Neuron (in vitro differentiated cells): ENCODE data around the gene LYST.

Source experiments
- H2AFZ ChIP-seq: one replicate; pipeline ENCODE4 v1.6.1; 2013; ENCODE audit warnings: low read depth, mild to moderate bottlenecking, inconsistent platforms, low read length, moderate library complexity
- H3K27me3 ChIP-seq: one replicate; pipeline ENCODE4 v1.6.1; 2013; ENCODE audit warnings: low read length; ENCODE audit not compliant: insufficient read depth
- H3K36me3 ChIP-seq: one replicate; pipeline ENCODE4 v1.6.1; 2013; ENCODE audit warnings: low read length; ENCODE audit not compliant: insufficient read depth
- H3K4me1 ChIP-seq: one replicate; pipeline ENCODE4 v1.6.1; 2013; ENCODE audit warnings: low read length; ENCODE audit not compliant: insufficient read depth
- H3K4me3 ChIP-seq: 2 replicates; pipeline ENCODE4 v1.5.1; 2013; ENCODE audit warnings: mild to moderate bottlenecking, low read length, moderate library complexity
- H3K9me3 ChIP-seq: one replicate; pipeline ENCODE4 v1.6.1; 2013; ENCODE audit warnings: low read length

LYST gene

DNA sequence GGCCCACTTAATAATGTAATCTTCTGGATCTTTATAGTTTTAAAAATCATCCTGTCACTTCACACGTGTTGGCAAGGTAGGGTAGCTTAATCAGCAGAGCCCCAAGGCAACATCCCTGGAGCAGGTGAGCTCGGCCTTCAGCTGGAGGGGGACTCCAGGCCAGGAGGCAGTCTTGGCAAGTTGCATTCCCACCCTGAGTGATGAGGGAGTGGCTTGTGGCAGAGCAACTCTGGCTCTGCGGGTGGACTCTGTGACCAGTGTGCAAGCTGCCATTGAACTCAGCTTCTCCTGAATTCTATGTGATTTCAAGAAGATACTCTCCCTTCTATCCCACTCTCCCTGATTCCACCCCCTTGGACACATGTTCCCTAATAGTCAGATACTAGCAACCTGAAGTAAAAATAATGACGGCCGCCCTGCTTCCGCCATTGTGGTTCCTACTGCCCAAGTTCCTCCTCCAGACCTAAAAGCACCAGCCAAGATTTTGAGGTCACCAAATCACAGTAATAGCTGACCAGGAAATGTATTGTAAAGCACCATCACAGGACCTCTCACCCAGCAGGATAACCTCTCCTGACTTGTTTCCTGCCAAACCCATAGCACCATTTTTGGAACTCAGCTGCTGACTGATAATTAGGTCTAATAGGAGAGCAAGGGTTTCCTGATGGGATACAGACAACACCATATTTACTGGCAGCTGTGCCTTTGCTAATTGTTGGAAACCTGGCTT, 11.5 kb upstream of the LYST start:
- Histone ChIP-seq H3K4me1 (no peaks in the 10 kb centered on the region), H3K9me3 (no peaks in the 10 kb centered on the region), H3K27me3 (peaks cover 15% of the 10 kb centered on the region), H3K36me3 (no peaks in the 10 kb centered on the region), H3K4me3 (no peak overlapping the region), H2AFZ (no peak overlapping the region)

DNA sequence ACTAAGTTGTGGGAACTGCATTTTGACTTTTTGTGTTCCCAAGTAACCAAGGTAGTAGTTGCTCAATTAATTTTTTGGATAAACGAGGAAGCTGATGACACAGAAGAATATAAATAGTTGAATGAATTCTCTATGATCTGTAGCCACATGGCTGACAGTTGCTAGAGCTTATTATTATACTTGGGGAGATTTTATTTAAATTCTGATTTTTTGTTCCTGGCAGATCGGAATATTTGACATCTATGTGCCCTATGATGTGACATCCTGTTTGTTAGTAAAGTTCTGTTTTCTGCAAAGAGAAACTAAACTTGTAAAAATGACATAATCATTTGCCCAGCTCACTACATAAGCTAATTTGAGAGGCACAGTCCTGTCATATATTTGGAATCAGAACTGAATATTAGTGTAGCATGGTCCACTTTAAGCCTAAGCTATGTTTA, 9.7 kb upstream of the LYST start:
- H3K27me3 ChIP-seq, result peaks cover 17% of the 10 kb centered on the region
- H2AFZ ChIP-seq, result no peak overlapping the region
- no peak overlapping the region for H3K4me3 ChIP-seq
- no peaks in the 10 kb centered on the region for H3K36me3 ChIP-seq
- H3K9me3 ChIP-seq, result no peaks in the 10 kb centered on the region
- no peaks in the 10 kb centered on the region for H3K4me1 ChIP-seq

DNA sequence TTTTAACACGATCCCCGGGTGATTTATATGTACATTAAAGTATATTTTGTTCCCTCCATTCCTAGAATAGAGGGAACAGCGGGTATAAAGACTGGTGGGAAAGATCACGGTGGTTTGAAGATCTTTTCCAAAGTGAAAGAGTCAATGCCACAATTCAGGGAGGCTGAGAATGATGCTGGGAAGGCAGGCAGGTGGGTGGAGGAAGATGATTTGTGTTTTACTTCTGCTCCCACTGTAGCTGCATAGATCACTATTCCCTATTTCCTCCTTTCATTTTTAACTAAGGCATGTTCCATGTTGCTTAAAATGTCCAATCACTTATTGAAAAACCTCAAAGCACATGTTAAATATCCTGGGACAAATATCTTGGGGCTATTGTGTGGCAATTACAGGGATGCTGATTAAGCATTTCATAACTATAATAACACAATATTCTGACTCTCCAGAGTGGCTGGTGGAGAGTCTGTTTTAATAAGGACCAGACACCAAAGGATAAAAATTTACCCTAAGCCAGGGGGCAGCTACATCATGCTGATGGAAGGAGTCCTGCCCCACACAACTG, 8.4 kb upstream of the LYST start:
- no peaks in the 10 kb centered on the region for H3K36me3 ChIP-seq
- no peaks in the 10 kb centered on the region for H3K4me1 ChIP-seq
- H3K4me3 ChIP-seq, result no peak overlapping the region
- H2AFZ ChIP-seq, result no peak overlapping the region
- no peaks in the 10 kb centered on the region for H3K9me3 ChIP-seq
- H3K27me3 ChIP-seq, result peaks cover 17% of the 10 kb centered on the region

DNA sequence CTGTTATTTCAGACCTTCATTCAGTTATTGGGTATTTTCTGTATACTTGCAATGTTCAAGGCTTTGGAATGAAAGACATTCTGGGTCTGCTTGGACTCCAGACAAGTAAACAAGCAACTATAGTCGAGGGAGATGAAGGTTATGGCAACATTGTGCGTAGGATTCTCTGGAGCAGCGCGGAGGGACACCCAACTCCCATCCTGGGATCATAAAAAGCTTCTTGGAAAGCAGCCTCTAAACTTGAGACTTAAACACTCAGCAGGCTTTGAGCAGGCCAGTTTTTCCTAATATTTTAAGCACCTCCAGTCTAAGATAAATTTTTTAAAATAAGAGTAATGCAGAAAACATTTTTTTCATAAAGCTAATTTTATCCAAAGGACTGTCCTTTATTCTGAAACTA, 7.6 kb upstream of the LYST start:
- Histone ChIP-seq H3K9me3 (no peaks in the 10 kb centered on the region), H2AFZ (no peak overlapping the region), H3K4me1 (no peaks in the 10 kb centered on the region), H3K4me3 (no peak overlapping the region), H3K36me3 (no peaks in the 10 kb centered on the region), H3K27me3 (peaks cover 17% of the 10 kb centered on the region)

DNA sequence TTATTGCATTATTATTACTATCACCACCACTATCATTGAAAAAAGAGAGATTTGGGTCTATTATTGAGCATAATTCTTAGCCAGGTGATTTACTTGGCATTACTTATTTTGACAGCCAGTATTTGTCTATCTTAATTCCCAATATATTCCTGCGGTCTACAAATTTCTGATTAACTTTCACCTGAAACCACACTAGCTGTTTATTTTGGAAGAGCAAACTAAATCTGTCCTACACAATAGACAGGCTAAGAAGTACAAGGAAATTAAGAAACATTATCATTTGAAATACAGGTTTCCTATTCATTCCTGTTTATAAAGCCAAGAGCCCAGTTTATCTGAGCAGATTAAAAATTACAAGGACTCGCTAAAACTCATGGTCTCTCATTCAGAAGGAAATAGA, 6.9 kb upstream of the LYST start:
- no peaks in the 10 kb centered on the region for H3K4me1 ChIP-seq

DNA sequence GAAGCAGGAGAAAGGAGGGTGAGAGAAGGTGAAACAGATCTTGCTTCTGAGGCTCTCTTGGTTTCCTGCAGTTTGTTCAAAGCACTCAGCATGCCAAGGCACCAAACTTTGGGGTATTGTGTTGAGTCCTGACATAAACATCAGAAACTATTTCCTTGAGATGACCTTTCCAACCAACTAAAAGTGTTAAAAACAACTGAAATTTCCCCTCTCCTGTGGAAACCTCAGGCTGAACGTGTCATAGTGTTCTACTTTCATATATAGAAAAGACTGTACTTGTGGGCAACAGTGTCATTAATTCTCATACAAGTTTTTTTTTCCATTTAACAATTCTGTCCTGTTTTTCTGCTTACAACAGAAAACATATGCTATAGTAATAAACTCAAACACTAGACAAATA, 6.3 kb upstream of the LYST start:
- Histone ChIP-seq H3K27me3 (peaks cover 17% of the 10 kb centered on the region), H3K9me3 (no peaks in the 10 kb centered on the region)

More for the DNA sequence above, 6.9 kb upstream of the LYST start:
- H3K36me3 ChIP-seq, result no peaks in the 10 kb centered on the region
- peaks cover 17% of the 10 kb centered on the region for H3K27me3 ChIP-seq
- no peak overlapping the region for H2AFZ ChIP-seq
- H3K4me3 ChIP-seq, result no peak overlapping the region
- H3K9me3 ChIP-seq, result no peaks in the 10 kb centered on the region

DNA sequence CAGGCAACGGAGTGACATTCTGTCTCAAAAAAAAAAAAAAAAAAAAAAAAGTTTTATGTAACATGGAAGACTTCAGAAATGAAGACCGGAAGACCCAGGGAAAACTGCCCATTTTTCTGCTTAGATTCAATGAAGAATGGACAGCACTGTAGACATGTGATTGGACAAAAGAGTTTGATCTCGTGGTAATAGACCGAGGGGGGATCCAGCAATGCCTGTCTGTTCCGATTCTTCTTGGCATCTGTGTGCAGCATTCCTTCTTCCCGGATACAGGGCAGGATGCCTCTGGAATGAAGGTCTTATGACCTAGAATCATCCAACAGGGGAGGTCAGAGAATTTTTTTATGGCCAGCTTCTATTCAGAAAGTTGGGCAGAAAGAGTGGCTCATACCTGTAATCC, 5.6 kb upstream of the LYST start:
- H3K4me1 ChIP-seq, result peaks cover 5% of the 10 kb centered on the region
- H3K27me3 ChIP-seq, result peaks cover 17% of the 10 kb centered on the region
- no peak overlapping the region for H2AFZ ChIP-seq
- H3K9me3 ChIP-seq, result no peaks in the 10 kb centered on the region
- H3K4me3 ChIP-seq, result no peak overlapping the region
- H3K36me3 ChIP-seq, result no peaks in the 10 kb centered on the region

More for the DNA sequence above, 6.3 kb upstream of the LYST start:
- no peak overlapping the region for H2AFZ ChIP-seq
- H3K36me3 ChIP-seq, result no peaks in the 10 kb centered on the region
- H3K4me3 ChIP-seq, result no peak overlapping the region
- H3K4me1 ChIP-seq, result no peaks in the 10 kb centered on the region

DNA sequence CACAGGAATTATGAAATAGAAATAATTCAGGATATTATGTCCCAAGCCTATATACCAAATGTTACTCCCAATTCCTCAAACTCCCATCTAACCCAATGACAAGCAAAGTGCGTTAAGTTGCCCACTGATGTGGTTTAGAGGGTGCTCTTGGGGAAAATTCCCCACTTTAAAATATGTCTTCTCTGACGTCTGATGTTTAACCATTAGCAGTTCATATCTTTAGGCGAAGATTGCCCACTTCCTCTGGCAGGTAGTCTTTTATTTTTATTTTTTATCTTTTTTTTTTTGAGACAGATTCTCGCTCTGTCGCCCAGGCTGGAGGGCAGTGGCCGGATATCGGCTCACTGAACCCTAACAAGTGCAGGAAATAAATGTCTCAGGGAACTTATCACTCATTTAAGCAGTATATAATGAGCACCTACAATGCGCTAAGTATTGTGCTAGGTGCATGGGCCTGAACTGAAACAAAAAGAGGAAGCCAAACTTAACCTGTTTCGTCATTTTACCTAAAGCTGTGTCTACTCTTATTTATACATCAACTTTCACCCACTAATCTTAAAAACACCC, 1.3 kb upstream of the LYST start:
- Histone ChIP-seq H3K4me3 (peak overlapping the region; percentile 68), H3K36me3 (no peaks in the 10 kb centered on the region), H3K27me3 (peaks cover 4% of the 10 kb centered on the region), H3K9me3 (no peaks in the 10 kb centered on the region), H3K4me1 (peaks cover 17% of the 10 kb centered on the region), H2AFZ (peak overlapping the region; percentile 66)

DNA sequence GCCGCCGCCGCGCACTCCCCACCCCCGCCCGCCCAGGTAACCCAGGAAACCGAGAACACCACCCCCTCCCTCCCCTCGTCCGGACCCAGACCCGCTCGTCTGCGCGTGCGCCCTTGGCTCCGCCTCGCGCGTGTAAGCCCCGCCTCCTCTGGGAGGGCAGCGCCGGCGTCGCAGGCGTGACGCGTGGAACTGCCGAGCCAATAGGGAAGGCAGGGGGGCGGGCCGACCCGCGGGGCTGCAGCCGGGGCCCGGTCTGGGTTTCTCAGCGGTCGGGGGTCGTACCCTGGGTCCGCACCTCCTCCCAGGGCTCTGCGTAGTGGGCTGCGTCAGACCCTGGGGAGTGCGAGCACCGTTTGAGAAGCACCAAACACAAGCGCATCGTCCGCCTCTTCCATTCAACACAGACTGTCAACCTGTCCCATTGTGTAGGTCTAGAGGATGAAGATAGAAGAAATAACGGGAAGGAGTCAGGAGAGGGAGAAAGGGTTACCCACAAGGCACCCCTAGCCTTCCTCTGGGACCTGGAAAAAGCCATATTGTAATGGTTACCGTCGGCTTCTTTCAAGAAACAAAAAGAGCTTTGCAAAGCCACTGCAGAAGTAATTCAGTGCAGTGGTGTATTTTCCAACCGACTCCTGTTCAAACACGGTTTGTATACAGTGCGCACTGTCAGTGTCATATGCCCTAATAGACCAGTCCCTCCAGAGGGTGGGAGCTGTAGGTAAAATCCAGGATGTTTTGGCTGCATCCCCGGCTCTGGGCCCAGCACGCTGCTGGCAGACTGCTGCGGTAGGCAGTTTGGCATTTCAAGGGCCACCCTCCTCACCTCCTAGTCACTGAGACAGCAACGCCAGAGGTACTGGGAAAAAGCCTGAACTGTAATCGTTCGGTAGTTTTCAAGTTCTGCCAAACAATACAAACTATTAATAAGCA, 473 bp upstream of the LYST start:
- Histone ChIP-seq H2AFZ (peak overlapping the region; percentile 66), H3K9me3 (no peaks in the 10 kb centered on the region), H3K4me3 (peak overlapping the region; percentile 79), H3K36me3 (no peaks in the 10 kb centered on the region), H3K4me1 (peaks cover 17% of the 10 kb centered on the region), H3K27me3 (no peaks in the 10 kb centered on the region)

DNA sequence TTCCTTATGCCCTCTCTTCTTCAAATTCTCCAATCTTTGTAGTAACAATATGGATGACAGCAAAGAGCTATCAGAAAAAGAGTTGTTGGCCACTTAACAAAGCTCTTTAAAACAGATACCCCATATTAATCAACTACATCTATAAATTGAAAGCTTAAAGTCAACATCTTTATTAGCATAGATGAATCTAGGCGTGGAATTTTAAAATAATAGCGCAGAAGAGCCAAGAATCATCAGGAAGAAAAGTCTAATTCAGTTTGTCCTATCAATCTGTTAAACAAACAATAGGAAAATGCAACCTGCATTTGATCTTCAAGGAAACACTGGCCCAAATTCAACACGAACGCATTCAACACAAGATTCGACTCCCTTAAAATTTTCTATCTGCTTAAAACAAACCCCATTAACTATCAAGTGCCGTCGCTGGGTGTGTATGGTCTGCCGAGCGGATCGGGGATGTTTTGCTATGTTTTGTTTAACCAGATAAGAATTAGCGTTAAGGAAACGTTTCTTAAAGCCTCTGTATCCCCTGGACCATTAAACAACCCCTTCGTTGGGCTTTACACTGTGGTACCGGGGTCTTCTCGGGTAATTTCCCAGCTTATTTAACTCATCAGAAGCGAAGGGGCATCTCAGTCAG, 1.0 kb downstream of the LYST start:
- no peaks in the 10 kb centered on the region for H3K36me3 ChIP-seq
- H3K4me3 ChIP-seq, result peak overlapping the region; percentile 79
- peaks cover 17% of the 10 kb centered on the region for H3K4me1 ChIP-seq
- H2AFZ ChIP-seq, result peak overlapping the region; percentile 81
- no peaks in the 10 kb centered on the region for H3K9me3 ChIP-seq
- no peaks in the 10 kb centered on the region for H3K27me3 ChIP-seq

DNA sequence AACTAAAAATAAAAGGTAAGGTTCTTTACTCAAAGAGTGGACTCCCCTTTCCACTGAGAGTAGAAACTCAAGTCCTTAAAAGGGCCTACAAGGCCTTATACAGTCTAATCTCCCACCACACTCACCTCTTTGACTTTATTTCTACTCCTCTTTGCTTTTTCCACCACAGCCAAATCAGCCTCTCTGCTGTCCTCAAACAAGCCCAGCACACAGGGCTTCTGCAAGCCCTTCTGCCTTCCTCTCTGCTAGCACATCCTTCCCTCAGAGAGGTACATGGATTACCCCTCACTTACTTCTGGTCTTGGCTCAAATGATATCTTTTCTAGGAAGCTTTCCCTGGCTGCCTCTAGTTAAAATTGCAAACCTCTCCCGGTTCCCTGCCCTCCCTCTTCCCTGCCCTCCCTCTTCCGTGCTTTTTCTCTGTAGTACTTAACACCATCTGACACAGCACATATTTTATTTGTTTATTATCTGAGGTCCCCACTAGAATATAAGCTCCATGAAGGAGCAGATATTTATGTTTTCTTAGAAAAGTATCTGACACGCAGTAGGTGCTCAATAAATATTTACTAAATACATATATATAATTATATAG, 1.7 kb downstream of the LYST start:
- Histone ChIP-seq H3K4me1 (peaks cover 17% of the 10 kb centered on the region), H3K36me3 (no peaks in the 10 kb centered on the region), H3K4me3 (peak overlapping the region; percentile 79), H2AFZ (no peak overlapping the region), H3K9me3 (no peaks in the 10 kb centered on the region), H3K27me3 (no peaks in the 10 kb centered on the region)

DNA sequence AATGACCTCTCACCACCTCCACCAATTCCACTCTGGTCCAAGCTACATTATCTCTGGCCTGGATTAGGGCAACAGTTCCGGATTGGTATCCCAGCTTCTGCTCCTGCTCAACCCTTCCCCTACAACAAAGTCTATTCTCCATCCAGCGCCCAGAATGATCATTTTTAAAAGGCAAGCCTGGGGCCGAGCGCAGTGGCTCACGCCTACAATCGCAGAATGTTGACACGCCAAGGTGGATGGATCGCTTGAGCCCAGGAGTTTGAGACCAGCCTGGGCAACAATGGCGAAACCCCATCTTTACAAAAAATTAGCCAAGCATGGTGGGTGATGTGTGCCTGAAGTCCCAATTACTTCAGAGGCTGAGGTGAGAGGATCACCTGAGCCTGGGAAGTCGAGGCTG, 2.2 kb downstream of the LYST start:
- Histone ChIP-seq H3K4me3 (no peak overlapping the region), H3K4me1 (peaks cover 17% of the 10 kb centered on the region), H3K9me3 (no peaks in the 10 kb centered on the region), H2AFZ (no peak overlapping the region), H3K27me3 (no peaks in the 10 kb centered on the region), H3K36me3 (no peaks in the 10 kb centered on the region)
